H1 (cell line): ENCODE measurements around the gene UNC50.

Experiments
- CHD2 ChIP-seq: IDR thresholded peaks from 2 replicates; pipeline ENCODE4 v1.6.1; 2012; ENCODE audit warnings: low read length, improper control_type of control experiment
- PHF8 ChIP-seq: fragments of 200-600 bp; sonication (generic); conservative IDR thresholded peaks from 2 replicates; pipeline ENCODE4 v1.7.1; 2012; ENCODE audit warnings: low read depth, mild to moderate bottlenecking, inconsistent platforms, low read length, moderate library complexity
- POLR2AphosphoS5 ChIP-seq: IDR thresholded peaks from 2 replicates; pipeline ENCODE4 v1.6.1; 2011; ENCODE audit warnings: low read depth, low read length
- RFX5 ChIP-seq: IDR thresholded peaks from 2 replicates; pipeline ENCODE4 v1.6.1; 2011; ENCODE audit warnings: low read depth, low read length, improper control_type of control experiment, borderline replicate concordance
- RXRA ChIP-seq: IDR thresholded peaks from 2 replicates; pipeline ENCODE4 v1.6.1; 2011; ENCODE audit warnings: low read depth, mild to moderate bottlenecking, low read length, moderate library complexity; ENCODE audit not compliant: insufficient read depth
- SAP30 ChIP-seq: fragments of 300-600 bp; sonication (generic); IDR thresholded peaks from 2 replicates; pipeline ENCODE4 v1.7.1; 2012; ENCODE audit warnings: low read length, moderate library complexity, mild to moderate bottlenecking, inconsistent platforms; ENCODE audit not compliant: insufficient read depth, insufficient replicate concordance
- SRF ChIP-seq: IDR thresholded peaks from 2 replicates; pipeline ENCODE4 v1.6.1; 2011; ENCODE audit warnings: mild to moderate bottlenecking, low read depth, low read length, moderate library complexity
- TCF12 ChIP-seq: IDR thresholded peaks from 2 replicates; pipeline ENCODE4 v1.6.1; 2011; ENCODE audit warnings: low read depth, mild to moderate bottlenecking, low read length
- YY1 ChIP-seq: IDR thresholded peaks from 2 replicates; pipeline ENCODE4 v1.6.1; 2011; ENCODE audit warnings: low read depth, mild to moderate bottlenecking, low read length
- TF ChIP-seq, protein P1 (sequence below), 3 experiments: IDR thresholded peaks; 1 replicate in 2 of 3; 2 replicates in 1 of 3; pipeline versions ENCODE4 v1.5.1 to v1.6.1; 2011; ENCODE audit warnings: low read length in 3 of 3, mild to moderate bottlenecking in 3 of 3, inconsistent platforms in 2 of 3, low read depth in 1 of 3, moderate library complexity in 1 of 3; ENCODE audit not compliant: insufficient read depth in 1 of 3; ENCODE audit errors: control extremely low read depth in 1 of 3

DNA sequence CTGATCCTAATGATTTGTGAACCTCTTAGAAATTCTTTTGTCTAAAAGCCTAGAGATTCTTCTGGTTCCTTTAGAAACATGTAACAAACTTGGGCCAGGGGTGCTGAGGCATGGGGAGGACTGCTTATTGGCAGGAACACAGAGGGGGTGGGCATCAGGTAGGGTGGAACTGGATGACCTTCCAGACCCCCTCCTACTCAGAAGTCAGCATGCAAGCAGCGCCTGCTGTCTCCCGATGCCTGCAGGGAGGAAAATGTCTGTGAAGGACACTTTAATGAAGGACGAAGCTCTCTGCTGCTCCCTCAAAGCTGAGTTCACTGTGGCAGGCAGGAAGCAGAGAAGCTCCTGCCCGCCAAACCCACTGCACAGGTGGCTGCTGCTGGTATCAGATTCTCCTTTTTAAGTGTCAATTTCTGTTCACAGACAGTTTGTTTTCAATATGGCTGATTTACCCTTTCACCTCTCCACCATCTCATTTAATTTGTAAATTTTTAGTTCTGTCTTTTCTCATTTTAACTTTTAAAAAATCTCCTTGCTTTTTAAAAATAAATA lies 19.4 kb upstream of the UNC50 start:
- TF ChIP-seq SAP30 (no peak), CHD2 (no peak), PHF8 (no peak), TCF12 (no peak), POLR2AphosphoS5 (no peak), SRF (no peak), RFX5 (no peak), RXRA (no peak), YY1 (no peak)
- TF ChIP-seq, protein P1, sequence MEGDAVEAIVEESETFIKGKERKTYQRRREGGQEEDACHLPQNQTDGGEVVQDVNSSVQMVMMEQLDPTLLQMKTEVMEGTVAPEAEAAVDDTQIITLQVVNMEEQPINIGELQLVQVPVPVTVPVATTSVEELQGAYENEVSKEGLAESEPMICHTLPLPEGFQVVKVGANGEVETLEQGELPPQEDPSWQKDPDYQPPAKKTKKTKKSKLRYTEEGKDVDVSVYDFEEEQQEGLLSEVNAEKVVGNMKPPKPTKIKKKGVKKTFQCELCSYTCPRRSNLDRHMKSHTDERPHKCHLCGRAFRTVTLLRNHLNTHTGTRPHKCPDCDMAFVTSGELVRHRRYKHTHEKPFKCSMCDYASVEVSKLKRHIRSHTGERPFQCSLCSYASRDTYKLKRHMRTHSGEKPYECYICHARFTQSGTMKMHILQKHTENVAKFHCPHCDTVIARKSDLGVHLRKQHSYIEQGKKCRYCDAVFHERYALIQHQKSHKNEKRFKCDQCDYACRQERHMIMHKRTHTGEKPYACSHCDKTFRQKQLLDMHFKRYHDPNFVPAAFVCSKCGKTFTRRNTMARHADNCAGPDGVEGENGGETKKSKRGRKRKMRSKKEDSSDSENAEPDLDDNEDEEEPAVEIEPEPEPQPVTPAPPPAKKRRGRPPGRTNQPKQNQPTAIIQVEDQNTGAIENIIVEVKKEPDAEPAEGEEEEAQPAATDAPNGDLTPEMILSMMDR (IDR thresholded peaks at IDR 0.05; ENCODE audit: control extremely low read depth in 1 of 3, insufficient read depth in 1 of 3, low read depth in 1 of 3, low read length in 3 of 3): no peak
